GM12878 (cell line): ENCODE results near the gene DGKI. TPM values are rescaled to one million over a fixed set of nuclear protein-coding genes. Genes with fewer than 3 reads are reported as not detected.

ENCODE experiments used
- ATAC-seq: fragments of 200-7000 bp; cut with Tn5 transposase; 3 replicates; pipeline ENCODE4 v1.9.1; 2020; ENCODE audit warnings: mild to moderate bottlenecking, moderate library complexity
- BruUV-seq: library from RNA; stranded (reverse); fragments of 400-500 nt; replicated peaks from 2 replicates; lab custom pipeline; 2021; lab: Mats Ljungman, UMichigan
- CTCF ChIA-PET: fragments of 300-600 bp; sonication (Branson Sonifier 250); formaldehyde crosslinking; extraction: SDS; loops from one replicate; lab custom pipeline; 2021; ENCODE audit warnings: inconsistent platforms; lab: Yijun Ruan, JAX
- POLR2A ChIA-PET: fragments of 350-600 bp; formaldehyde crosslinking; extraction: SDS; loops from one replicate; lab custom pipeline; 2021; ENCODE audit warnings: inconsistent platforms; lab: Charles Lee
- RAD21 ChIA-PET: fragments of 300-600 bp; sonication (Branson Sonifier 250); formaldehyde crosslinking; loops from one replicate; lab custom pipeline; 2023; ENCODE audit warnings: antibody characterized with exemption; ENCODE audit not compliant: unreplicated experiment; lab: Charles Lee
- SMC1A ChIA-PET: fragments of 300-600 bp; sonication (Branson Sonifier 250); formaldehyde crosslinking; loops from one replicate; lab custom pipeline; 2023; ENCODE audit not compliant: unreplicated experiment, uncharacterized antibody; lab: Charles Lee
- DNase-seq: peaks from one replicate; pipeline ENCODE4 v3.0.0-alpha.2; 2011; ENCODE audit warnings: low read depth, low spot score
- FAIRE-seq: peaks from 3 replicates; lab custom pipeline; 2011; peaks lifted over from hg19 to GRCh38; lab: Jason Lieb, UNC
- H2AFZ ChIP-seq: 2 replicates; pipeline ENCODE4 v1.6.0; 2011; ENCODE audit warnings: low read depth, low read length, control low read depth; ENCODE audit not compliant: control insufficient read depth
- H3K27ac ChIP-seq: 2 replicates; pipeline ENCODE4 v1.5.1; 2011; ENCODE audit warnings: control low read depth; ENCODE audit not compliant: control insufficient read depth, insufficient read depth
- H3K27me3 ChIP-seq, 2 experiments: replicated peaks in 1 of 2; 2 replicates each; pipeline versions ENCODE4 v1.6.0 to v1.6.1; 2011; ENCODE audit warnings: low read length in 1 of 2; ENCODE audit not compliant: control insufficient read depth in 2 of 2, insufficient read depth in 2 of 2
- H3K36me3 ChIP-seq, 2 experiments: 2 replicates each; pipeline ENCODE4 v1.5.1; 2011; ENCODE audit warnings: low read length in 1 of 2; ENCODE audit not compliant: control insufficient read depth in 2 of 2, insufficient read depth in 2 of 2
- H3K4me1 ChIP-seq: 2 replicates; pipeline ENCODE4 v1.6.1; 2011; ENCODE audit warnings: mild to moderate bottlenecking, low read length, moderate library complexity, mixed read lengths; ENCODE audit not compliant: control insufficient read depth, insufficient read depth
- H3K4me2 ChIP-seq: 2 replicates; pipeline ENCODE4 v1.6.0; 2011; ENCODE audit warnings: control low read depth; ENCODE audit not compliant: control insufficient read depth, insufficient read depth
- H3K4me3 ChIP-seq: fragments of 200-600 bp; sonication (generic); 2 replicates; pipeline ENCODE4 v1.5.1; 2016
- H3K79me2 ChIP-seq: 2 replicates; pipeline ENCODE4 v1.6.0; 2011; ENCODE audit warnings: low read length; ENCODE audit not compliant: control insufficient read depth, insufficient read depth
- H3K9ac ChIP-seq: 2 replicates; pipeline ENCODE4 v1.8.0; 2011; ENCODE audit warnings: low read length, control low read depth, mixed read lengths; ENCODE audit not compliant: control insufficient read depth, insufficient read depth
- H3K9me3 ChIP-seq: replicated peaks from 3 replicates; pipeline ENCODE4 v1.5.1; 2011; ENCODE audit warnings: mild to moderate bottlenecking, low read length; ENCODE audit not compliant: control insufficient read depth, insufficient read depth
- H4K20me1 ChIP-seq: 2 replicates; pipeline ENCODE4 v1.6.0; 2011; ENCODE audit not compliant: control insufficient read depth, insufficient read depth
- CHD4 ChIP-seq: fragments of 200-600 bp; sonication (generic); IDR thresholded peaks from 2 replicates; pipeline ENCODE4 v1.6.1; 2016; ENCODE audit warnings: mild to moderate bottlenecking
- CREB1 ChIP-seq: IDR thresholded peaks from 2 replicates; pipeline ENCODE4 v1.6.1; 2012; ENCODE audit warnings: low read depth, mild to moderate bottlenecking, inconsistent platforms
- HDAC6 ChIP-seq: fragments of 200-600 bp; sonication (generic); IDR thresholded peaks from one replicate; pipeline ENCODE4 v1.8.0; 2017; ENCODE audit warnings: antibody characterized with exemption; ENCODE audit not compliant: unreplicated experiment
- MTA3 ChIP-seq: IDR thresholded peaks from 2 replicates; pipeline ENCODE4 v1.6.1; 2012; ENCODE audit warnings: low read length, inconsistent platforms, borderline replicate concordance
- MXI1 ChIP-seq: fragments of 150-350 bp; IDR thresholded peaks from 2 replicates; pipeline ENCODE4 v1.6.1; 2011; ENCODE audit warnings: low read depth, mild to moderate bottlenecking, inconsistent platforms, low read length, improper control_type of control experiment
- PML ChIP-seq: IDR thresholded peaks from 2 replicates; pipeline ENCODE4 v1.6.1; 2012; ENCODE audit warnings: low read length, inconsistent platforms
- SMC3 ChIP-seq: IDR thresholded peaks from 2 replicates; pipeline ENCODE4 v1.6.1; 2011; ENCODE audit warnings: low read length, improper control_type of control experiment, borderline replicate concordance
- TARDBP ChIP-seq: IDR thresholded peaks from 2 replicates; pipeline ENCODE4 v1.6.1; 2016; ENCODE audit warnings: borderline replicate concordance
- YY1 ChIP-seq: IDR thresholded peaks from 2 replicates; pipeline ENCODE4 v1.6.1; 2011; ENCODE audit warnings: low read depth, mild to moderate bottlenecking, low read length
- in situ Hi-C: fragments of 300-500 bp; cut with MboI; formaldehyde crosslinking; loops from 9 replicates; pipeline ENCODE4 v1.14.3; 2018; ENCODE audit warnings: mixed read lengths
- intact Hi-C: fragments of 100-400 bp; cut with micrococcal nuclease; formaldehyde crosslinking; loops from one replicate; pipeline ENCODE4 v1.14.2; 2022; ENCODE audit not compliant: unreplicated experiment
- polyA plus RNA-seq, 11 experiments: library from polyadenylated mRNA; depleted of rRNA in 4 of 11; unstranded in 6 of 11; stranded (reverse) in 5 of 11; fragments of >200 nt; fragmentation: Nextera tagmentation in 4 of 11; fragmentation: Illumina TruSeq in 1 of 11; extraction: Ambion mirVana in 4 of 11; extraction: Trizol in 1 of 11; gene quantifications; 1 replicate in 1 of 11; 2 replicates in 10 of 11; pipeline versions ENCODE4 v1.2.1 to v1.2.3, GENCODE V29; 2011 to 2016; ENCODE audit warnings: inconsistent platforms in 2 of 11, missing spikeins in 2 of 11, low read depth in 1 of 11
- total RNA-seq, 4 experiments: library from RNA; depleted of rRNA in 3 of 4; stranded (reverse); fragments of >200 nt in 3 of 4; fragmentation: Illumina TruSeq in 1 of 4; extraction: Trizol in 1 of 4; gene quantifications; 2 replicates each; pipeline versions ENCODE4 v1.2.1 to v1.2.3, GENCODE V29; 2013 to 2021
- TF ChIP-seq, protein P1 (sequence below): fragments of 450-650 bp; IDR thresholded peaks from 2 replicates; pipeline ENCODE4 v1.6.1; 2017; ENCODE audit warnings: borderline replicate concordance
- TF ChIP-seq, protein P2 (sequence below): IDR thresholded peaks from 2 replicates; pipeline ENCODE4 v1.6.1; 2011; ENCODE audit warnings: mild to moderate bottlenecking, low read depth, low read length, moderate library complexity; ENCODE audit not compliant: insufficient replicate concordance

Gene DGKI
- total and polyA plus RNA-seq, 10 of the 15 experiments (the other 5 are each of a cell fraction or from before 2014, with no cell fraction given), result 10.4 to 37.1 (median 22.1) TPM

DNA sequence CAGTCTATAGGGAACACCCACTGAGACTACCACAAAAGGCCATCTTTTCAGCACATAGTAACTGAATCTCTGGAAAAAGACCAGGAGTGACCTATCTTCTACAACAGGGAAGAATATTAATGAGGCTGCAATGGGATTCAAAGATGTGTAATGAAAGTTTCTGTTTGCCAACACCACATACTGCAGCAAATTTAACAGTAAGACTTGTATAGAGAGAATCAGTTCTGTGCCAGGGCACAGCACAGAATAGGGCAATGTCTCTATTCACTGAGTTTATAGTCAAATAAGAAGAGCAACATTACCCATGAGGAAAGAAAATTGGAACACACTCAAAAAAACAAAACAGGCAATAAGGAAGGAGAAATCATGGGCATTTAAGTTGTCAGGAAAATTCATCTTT is 411.8 kb downstream of the DGKI start (continued):
- TF ChIP-seq, protein P1, sequence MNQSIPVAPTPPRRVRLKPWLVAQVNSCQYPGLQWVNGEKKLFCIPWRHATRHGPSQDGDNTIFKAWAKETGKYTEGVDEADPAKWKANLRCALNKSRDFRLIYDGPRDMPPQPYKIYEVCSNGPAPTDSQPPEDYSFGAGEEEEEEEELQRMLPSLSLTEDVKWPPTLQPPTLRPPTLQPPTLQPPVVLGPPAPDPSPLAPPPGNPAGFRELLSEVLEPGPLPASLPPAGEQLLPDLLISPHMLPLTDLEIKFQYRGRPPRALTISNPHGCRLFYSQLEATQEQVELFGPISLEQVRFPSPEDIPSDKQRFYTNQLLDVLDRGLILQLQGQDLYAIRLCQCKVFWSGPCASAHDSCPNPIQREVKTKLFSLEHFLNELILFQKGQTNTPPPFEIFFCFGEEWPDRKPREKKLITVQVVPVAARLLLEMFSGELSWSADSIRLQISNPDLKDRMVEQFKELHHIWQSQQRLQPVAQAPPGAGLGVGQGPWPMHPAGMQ, result no peak
- TF ChIP-seq PML, result no peak
- TF ChIP-seq MXI1, result no peak
- no peak for TF ChIP-seq YY1

DNA sequence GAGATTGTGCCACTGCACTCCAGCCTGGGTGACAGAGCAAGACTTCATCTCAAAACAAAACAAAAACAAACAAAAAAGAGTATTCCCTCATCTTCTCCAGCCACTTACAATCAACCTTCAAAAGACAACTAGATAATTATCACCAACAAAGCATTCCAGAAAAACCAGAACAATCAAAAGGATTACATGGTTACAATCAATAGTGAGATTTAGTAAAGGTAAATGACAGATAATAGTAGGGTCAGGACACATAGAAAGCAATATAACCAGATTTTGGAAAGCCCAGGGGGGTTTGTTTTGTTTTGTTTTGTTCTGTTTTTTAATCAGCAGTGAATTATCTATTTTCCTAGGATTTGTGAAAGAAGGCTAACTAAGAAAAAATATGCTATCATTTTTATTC is 412.2 kb downstream of the DGKI start:
- no peaks in the 10 kb centered on the region for H4K20me1 ChIP-seq
- DNase-seq (no peak), FAIRE-seq (no peak), ATAC-seq (no peak)
- no peaks in the 10 kb centered on the region for H3K9me3 ChIP-seq
- no peak overlapping the region for H2AFZ ChIP-seq
- CTCF ChIA-PET, result no interaction called here
- no peaks in the 10 kb centered on the region for H3K79me2 ChIP-seq
- H3K27ac ChIP-seq, result no peak overlapping the region
- POLR2A ChIA-PET, result no interaction called here
- no peaks in the 10 kb centered on the region for H3K36me3 ChIP-seq
- H3K4me1 ChIP-seq, result no peaks in the 10 kb centered on the region
- BruUV-seq, result no TSS peak
- intact Hi-C loops (no loop called here), in situ Hi-C loops (no loop called here)
- no peak overlapping the region for H3K9ac ChIP-seq
- RAD21 ChIA-PET, result no interaction called here
- no peak overlapping the region for H3K4me2 ChIP-seq
- no peaks in the 10 kb centered on the region for H3K27me3 ChIP-seq
- TF ChIP-seq SMC3 (no peak), CREB1 (no peak), MTA3 (no peak), TARDBP (no peak), CHD4 (no peak), HDAC6 (no peak)
- TF ChIP-seq, protein P2, sequence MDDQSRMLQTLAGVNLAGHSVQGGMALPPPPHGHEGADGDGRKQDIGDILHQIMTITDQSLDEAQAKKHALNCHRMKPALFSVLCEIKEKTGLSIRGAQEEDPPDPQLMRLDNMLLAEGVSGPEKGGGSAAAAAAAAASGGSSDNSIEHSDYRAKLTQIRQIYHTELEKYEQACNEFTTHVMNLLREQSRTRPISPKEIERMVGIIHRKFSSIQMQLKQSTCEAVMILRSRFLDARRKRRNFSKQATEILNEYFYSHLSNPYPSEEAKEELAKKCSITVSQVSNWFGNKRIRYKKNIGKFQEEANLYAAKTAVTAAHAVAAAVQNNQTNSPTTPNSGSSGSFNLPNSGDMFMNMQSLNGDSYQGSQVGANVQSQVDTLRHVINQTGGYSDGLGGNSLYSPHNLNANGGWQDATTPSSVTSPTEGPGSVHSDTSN, result no peak
- no peak overlapping the region for H3K4me3 ChIP-seq
- SMC1A ChIA-PET, result no interaction called here
